SK-N-SH treated with all-trans-retinoic acid at 6 μM for 48 hours (cell line): Measurements from ENCODE around the gene RHBDF2.

Experiments used
- CREB5 ChIP-seq: fragments of 250-450 bp; sonication (Bioruptor Pico); IDR thresholded peaks from 2 replicates; pipeline ENCODE4 v1.5.1; 2020; ENCODE audit warnings: low read depth, mild to moderate bottlenecking, moderate library complexity
- ZFP30 ChIP-seq: fragments of 450-650 bp; formaldehyde crosslinking; IDR thresholded peaks from 2 replicates; pipeline ENCODE4 v1.5.0; 2022; ENCODE audit warnings: mild to moderate bottlenecking, moderate library complexity

DNA sequence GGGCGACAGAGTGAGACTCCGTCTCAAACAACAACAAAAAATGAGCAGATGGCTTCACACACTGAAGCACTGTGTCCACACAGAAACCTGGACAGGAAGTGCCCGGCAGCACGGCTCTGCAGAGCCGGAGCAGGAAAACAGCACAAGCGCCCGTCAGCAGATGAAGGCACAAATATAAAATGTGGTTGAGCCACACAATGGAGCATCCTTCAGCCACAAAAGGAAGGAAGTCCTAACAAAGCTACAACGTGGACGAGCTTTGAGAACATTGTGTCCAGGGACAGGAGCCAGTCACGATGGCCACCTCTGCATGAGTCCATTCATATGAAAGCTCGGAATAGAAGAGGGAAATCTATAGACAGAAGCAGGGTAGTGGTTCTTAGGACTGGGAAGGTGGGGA, 15.7 kb downstream of the RHBDF2 start:
- TF ChIP-seq CREB5 (CRISPR knock-in tag) (no peak), ZFP30 (CRISPR knock-in tag) (no peak)
